Muscle of back (tissue), 13 donors: ENCODE measurements around the gene RNFT2. TPM values are rescaled to one million over a fixed set of nuclear protein-coding genes. Genes with fewer than 3 reads are reported as not detected.

ENCODE experiments used
- DNase-seq, 3 donors: peaks; one replicate each; pipeline versions ENCODE4 v3.0.0 to v3.0.0-alpha.2; 2013
- long read RNA-seq, 9 donors: transcript quantifications; one replicate each; lab custom pipeline, GENCODE V29; 2026
- polyA plus RNA-seq, 10 donors: library from polyadenylated mRNA; unstranded; fragments of 120-200 nt; gene quantifications; one replicate each; pipeline ENCODE4 v1.2.1, GENCODE V29; 2013; ENCODE audit not compliant: insufficient read length in 10 of 10

The RNFT2 gene
- 1 to 10 TPM; 1.0 to 1.7 (median 1.5) TPM for polyA plus RNA-seq
- long read RNA-seq, donor 1, partial matches to known transcripts: 0 of 1 reads
- long read RNA-seq, donor 1, other reads (novel, unspliced or antisense): 0 of 1 reads
- long read RNA-seq, donor 2: 0 reads
- long read RNA-seq, donor 3: 0 reads
- long read RNA-seq, donor 4: 0 reads
- long read RNA-seq, donor 5: 0 reads
- long read RNA-seq, donor 6: 0 reads
- long read RNA-seq, donor 7: 0 reads
- long read RNA-seq, donor 8: 0 reads
- long read RNA-seq, donor 9: 0 reads

GRCh38 chr12:116737774-116738657 is at the start of gene RNFT2, which contains the start of gene SPRING1:
RNFT2 (plus strand) TSS chr12:116738315; CDS start chr12:116740498, 2,183 bp downstream.
SPRING1 (minus strand) TSS chr12:116738069; CDS start chr12:116737900, 169 bp downstream.
- DNase-seq: peak; percentile 99 to 100 (median 100)

DNA sequence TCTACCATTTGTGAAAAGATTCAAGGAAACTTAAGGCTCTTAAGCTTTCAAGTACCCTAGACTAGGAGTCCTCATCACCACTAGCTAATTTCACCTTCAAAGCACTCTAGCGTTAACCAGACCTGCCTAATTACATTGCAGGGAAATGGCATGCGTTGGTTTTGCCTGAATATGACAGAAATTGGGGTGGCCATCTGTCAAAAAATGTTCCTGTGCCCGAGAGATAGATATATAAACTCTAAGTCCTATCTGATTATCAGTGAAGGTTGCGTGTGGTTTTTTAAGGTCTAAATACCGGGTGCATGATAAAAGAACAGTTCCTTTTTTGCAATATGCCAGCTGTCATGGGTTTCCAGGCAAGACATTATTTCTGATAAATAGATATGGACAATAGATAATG is 48.6 kb upstream of the RNFT2 start:
- no peak for DNase-seq

- DNase-seq: no peak
Measured at GRCh38 chr12:116689979-116690744, 48.0 kb upstream of the RNFT2 start.

GRCh38 chr12:116691205-116691604 is 46.9 kb upstream of the RNFT2 start:
- DNase-seq: no peak

GRCh38 chr12:116691636-116692035 is 46.5 kb upstream of the RNFT2 start:
- no peak for DNase-seq

GRCh38 chr12:116692605-116693004 is 45.5 kb upstream of the RNFT2 start:
- no peak for DNase-seq

DNA sequence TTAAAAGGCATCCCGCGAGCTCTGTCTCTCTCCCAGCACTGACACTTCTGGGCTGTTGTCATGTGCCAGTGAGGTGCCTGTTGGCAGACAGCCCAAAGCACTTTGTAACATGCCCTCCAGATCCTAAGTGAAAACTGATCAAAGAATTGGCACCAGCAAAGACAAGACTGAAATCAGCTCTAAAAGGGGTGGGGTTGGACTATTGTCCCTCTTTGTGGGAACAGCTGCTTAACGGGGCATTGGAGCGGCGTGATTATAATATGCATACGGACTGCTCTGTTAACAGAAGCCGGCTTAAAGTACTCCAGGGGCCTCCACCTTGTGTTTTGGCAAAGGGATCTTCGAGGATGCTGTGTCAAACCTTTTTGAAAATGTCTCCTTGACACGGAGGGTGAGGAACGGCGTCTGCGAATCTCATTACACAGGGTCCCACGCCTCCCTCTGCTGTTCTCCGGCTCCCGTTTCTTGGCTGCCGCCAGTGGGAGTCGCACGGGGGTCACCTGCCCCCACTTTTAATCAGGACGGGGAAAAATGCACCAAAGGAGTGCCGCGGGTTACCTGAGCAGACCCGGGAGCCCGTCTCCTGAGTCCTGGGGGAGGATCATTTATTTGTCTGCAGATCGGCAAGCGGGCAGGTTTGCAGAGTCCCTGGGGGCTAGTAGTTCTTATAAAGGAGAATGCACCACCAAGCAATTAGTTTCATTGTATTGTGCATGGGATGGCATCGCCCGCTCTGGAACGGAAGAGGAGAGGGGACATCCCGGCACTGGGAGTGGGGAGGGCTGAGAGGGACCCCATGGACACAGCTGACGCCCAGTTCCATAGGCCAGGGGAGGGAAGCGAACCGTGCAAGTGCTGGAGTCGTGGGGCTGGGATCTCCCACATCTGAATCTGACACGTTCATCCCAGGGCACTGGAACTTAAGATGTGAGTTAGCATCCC is 44.6 kb upstream of the RNFT2 start:
- peak in 1 of 3 donors; percentile 46 for DNase-seq

- DNase-seq: no peak
Measured at GRCh38 chr12:116694653-116695463, 43.3 kb upstream of the RNFT2 start.

- DNase-seq: no peak
Measured at GRCh38 chr12:116695464-116695725, 42.7 kb upstream of the RNFT2 start.

DNA sequence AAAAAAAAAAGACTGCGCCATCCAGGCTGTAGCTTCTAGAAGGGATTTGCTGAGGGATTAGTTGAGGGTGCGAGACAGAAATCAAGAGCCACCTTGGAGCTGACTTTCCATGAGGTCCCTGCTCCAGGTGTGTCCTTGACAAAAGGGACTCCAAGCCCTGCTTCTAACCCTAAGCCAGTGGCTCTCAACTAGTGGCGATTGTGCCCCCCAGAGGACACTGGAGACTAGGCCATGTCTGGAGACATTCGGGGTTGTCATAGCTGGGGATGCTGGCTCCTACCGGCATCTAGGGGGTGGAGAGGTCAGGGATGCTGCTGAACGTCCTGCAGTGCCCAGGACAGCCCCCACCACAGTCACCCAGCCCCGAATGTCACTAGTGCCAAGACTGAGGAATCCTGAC is 40.8 kb upstream of the RNFT2 start:
- DNase-seq: no peak

GRCh38 chr12:116697716-116698115 is 40.4 kb upstream of the RNFT2 start:
- no peak for DNase-seq

DNA sequence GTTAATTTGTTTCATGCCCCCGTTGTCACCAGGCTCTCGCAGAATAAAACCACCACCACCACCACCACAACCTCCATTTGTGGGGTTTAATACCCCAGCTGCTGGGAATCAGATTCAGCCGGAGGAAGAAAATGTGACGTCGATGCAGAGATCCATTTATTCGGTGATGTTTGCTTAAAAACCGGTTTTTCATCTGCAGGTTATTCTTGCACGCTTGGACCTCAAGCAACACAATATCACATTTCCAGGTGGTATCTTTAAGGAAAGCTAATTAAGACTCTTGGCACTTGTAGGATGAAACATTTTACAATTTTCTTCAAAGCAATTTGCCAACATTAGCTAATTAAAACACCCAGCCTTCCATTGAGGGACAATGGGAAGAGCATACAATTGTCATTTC is 40.0 kb upstream of the RNFT2 start:
- no peak for DNase-seq

DNA sequence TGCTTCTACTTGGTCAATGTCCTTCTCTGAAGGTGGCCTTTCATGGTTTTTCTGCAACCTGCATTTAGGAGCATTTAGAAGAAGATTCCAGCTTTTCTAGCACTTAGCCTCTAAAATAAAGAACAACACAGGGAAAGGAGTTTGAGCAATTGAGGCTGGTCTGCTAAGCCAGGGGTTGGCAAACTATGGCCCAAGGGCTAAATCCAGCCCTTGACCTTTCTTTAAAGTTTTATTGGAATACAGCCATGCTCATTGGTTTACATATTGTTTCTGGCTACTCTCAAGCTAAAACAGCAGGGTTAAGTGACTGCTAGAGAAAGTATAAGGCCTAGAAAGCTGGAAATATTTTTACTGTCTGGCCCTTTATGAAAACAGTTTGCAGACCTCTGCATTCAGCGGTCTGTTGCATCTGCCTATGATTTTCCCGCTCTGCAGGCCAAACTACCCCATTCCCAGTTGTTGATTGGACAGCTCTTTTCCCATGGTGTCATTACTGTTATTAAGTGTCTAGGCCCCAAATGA is 39.5 kb upstream of the RNFT2 start:
- DNase-seq: no peak

DNA sequence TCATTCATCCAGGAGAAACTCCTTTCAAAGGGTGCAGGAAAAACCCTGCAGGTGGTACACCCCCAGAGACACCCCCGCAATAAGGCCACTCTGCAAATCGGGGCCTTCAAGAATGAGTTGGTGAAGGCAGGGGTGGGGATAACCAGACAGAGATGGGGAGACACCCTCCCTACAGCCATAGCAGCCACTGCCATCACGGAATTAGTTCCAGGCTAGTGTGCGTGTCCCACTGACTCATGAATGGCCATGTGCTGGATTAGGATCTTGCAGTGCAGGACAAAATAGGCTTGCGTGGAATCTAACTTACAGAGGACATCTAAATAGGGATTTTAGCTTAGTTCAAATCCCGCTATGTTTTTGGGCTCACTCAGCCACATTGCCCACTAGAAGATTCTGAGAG is 38.0 kb upstream of the RNFT2 start:
- no peak for DNase-seq

- no peak for DNase-seq
Measured at GRCh38 chr12:116701432-116701831, 36.7 kb upstream of the RNFT2 start.

DNA sequence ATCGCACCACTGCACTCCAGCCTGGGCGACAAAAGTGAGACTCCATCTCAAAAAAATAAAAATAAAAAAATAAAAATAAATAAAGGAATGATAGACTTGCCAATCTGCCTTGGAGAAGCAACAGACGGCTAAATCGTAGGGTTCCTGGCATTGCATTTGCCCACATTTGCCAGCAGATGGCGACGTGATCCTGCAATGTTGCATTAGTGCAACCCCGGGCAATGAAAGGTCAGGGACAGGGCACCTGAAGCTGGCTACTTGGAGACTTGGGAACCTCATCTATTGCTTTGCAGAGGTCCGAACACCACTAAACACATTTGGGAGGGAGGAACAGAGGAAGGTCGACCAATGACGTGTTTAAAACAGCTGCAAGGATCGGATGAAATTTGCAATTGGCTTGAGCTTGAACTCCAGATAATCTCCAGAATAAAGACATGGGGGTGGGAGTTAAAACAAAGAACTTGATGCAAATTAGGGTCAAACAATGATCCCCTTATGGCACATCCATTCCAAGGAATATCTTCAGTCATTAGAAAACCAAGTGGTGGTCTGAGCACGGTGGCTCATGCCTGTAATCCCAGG is 34.8 kb upstream of the RNFT2 start:
- peak; percentile 46 to 73 (median 64) for DNase-seq

- DNase-seq: no peak
Measured at GRCh38 chr12:116707751-116708150, 30.4 kb upstream of the RNFT2 start.

- peak; percentile 58 to 83 (median 66) for DNase-seq
Measured at GRCh38 chr12:116708826-116709756, 29.0 kb upstream of the RNFT2 start.

DNA sequence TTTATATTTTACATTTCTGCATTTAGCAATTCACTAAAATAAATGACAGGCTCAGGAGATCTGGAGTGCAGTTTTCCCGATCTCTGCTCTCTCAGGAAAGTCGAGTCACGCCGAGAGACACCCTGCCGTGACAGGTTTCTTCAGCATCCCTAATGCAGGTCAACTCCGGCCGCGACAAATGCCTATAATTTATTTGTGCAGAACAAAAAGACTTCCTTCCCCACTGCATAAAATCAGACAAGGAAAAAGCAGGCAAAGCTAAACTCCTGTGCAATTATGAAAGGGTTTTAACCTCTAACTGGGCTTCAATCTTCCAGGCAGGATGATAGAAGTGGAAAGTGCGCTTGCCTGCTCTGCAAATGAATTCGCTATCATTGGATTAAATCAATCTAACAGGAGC is 28.3 kb upstream of the RNFT2 start:
- DNase-seq: no peak
